IPS DF 6.9 (cell line): ENCODE results near the gene SLC4A7.

Experiments
- DNase-seq: peaks from one replicate; pipeline ENCODE4 v3.0.0-alpha.2; 2013; ENCODE audit warnings: low read depth, low spot score
- H3K27ac ChIP-seq: one replicate; pipeline ENCODE4 v1.5.1; 2013; ENCODE audit warnings: low read length, control low read depth
- H3K27me3 ChIP-seq: 2 replicates; pipeline ENCODE4 v1.6.1; 2013; ENCODE audit warnings: mild to moderate bottlenecking, low read length; ENCODE audit not compliant: control insufficient read depth, insufficient read depth
- H3K36me3 ChIP-seq: 2 replicates; pipeline ENCODE4 v1.6.1; 2013; ENCODE audit warnings: low read length; ENCODE audit not compliant: control insufficient read depth, insufficient read depth
- H3K4me1 ChIP-seq: 2 replicates; pipeline ENCODE4 v1.6.1; 2013; ENCODE audit warnings: low read length; ENCODE audit not compliant: control insufficient read depth, insufficient read depth
- H3K4me3 ChIP-seq: 2 replicates; pipeline ENCODE4 v1.5.1; 2013; ENCODE audit warnings: mild to moderate bottlenecking, low read length
- H3K9me3 ChIP-seq: 2 replicates; pipeline ENCODE4 v1.6.1; 2013; ENCODE audit warnings: low read length, inconsistent platforms; ENCODE audit not compliant: control insufficient read depth, insufficient read depth
- WGBS: extraction: QIAGEN DNeasy Blood & Tissue Kit; methylation state at CpG from one replicate; pipeline ENCODE4 v1.1.7; 2013; ENCODE audit warnings: mixed read lengths, missing lambda C conversion rate; ENCODE audit not compliant: insufficient read length, insufficient coverage; 5-methylcytosine and 5-hydroxymethylcytosine counted together

SLC4A7 gene

GRCh38 chr3:27509376-27509775 lies 25.2 kb upstream of the SLC4A7 start:
- H3K9me3 ChIP-seq, result no peaks in the 10 kb centered on the region
- H3K4me1 ChIP-seq, result no peaks in the 10 kb centered on the region
- no peak overlapping the region for H3K4me3 ChIP-seq
- no peak overlapping the region for H3K27ac ChIP-seq
- no peak for DNase-seq
- no peaks in the 10 kb centered on the region for H3K27me3 ChIP-seq
- WGBS, result no CpG with 5 or more reads among the region's 2 CpGs
- no peaks in the 10 kb centered on the region for H3K36me3 ChIP-seq

- no CpG with 5 or more reads among the region's 2 CpGs for WGBS
- H3K4me3 ChIP-seq, result no peak overlapping the region
- H3K27ac ChIP-seq, result no peak overlapping the region
- H3K4me1 ChIP-seq, result no peaks in the 10 kb centered on the region
- no peaks in the 10 kb centered on the region for H3K36me3 ChIP-seq
- no peak for DNase-seq
- no peaks in the 10 kb centered on the region for H3K27me3 ChIP-seq
- H3K9me3 ChIP-seq, result no peaks in the 10 kb centered on the region
These were observed 24.2 kb upstream of the SLC4A7 start for GRCh38 chr3:27508424-27508823.

DNA sequence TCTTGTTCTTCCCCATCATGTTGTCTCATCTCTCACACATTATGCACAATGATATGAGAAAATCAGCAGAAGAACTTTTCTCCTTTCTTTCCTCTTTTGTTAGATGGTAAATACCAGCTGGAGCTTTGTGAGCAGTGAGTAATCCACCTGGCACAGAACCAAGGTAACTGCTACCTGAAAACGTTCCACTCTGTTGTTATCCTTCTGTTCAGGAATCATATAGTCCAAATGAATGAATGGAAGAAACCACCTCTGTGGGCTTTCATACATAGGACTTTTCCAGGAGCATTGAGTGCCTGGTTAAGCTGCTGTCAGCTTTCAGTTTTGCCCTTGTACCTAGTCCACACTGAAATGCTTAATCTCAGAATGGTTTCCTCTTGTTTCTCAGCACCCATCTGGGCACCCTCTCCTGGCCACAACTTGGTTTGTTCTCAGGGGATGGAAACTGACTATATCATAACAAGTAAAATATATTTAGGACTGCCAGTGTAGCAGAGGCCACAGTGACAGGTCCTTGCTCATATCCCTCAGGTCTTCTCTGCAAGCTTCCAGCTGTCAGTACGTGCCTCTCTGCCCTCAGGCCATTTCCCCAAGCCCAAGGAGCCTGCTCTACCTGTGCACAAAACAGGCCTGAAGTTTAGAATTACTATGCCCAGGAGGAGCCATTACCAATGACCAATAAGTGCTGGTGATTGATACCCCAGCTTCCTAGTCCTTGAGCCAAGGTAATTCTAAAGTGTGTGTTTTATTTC lies 23.5 kb upstream of the SLC4A7 start:
- WGBS, result no CpG with 5 or more reads among the region's 2 CpGs
- Histone ChIP-seq H3K4me3 (no peak overlapping the region), H3K36me3 (no peaks in the 10 kb centered on the region), H3K4me1 (no peaks in the 10 kb centered on the region), H3K27ac (no peak overlapping the region), H3K27me3 (no peaks in the 10 kb centered on the region), H3K9me3 (no peaks in the 10 kb centered on the region)
- DNase-seq, result no peak

DNA sequence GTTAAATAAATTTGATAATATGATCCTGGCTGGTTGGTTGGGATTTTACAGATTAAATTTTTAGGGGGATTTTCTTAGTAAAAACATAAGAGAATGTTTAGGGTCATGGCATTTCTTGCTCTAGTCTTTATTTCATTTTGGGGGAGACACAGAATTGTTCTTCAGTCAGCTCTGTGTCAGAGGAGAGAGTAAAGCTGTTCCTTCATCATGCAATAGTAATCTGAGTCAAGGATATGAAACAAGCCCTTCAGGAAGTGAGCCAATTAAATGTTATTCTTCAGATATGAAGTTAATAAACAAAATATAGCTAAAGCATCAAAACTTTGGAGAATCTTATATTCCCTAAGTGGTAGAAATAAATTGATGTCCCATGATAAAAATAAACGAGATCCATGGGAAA lies 22.9 kb upstream of the SLC4A7 start:
- Histone ChIP-seq H3K27me3 (no peaks in the 10 kb centered on the region), H3K4me3 (no peak overlapping the region), H3K36me3 (no peaks in the 10 kb centered on the region), H3K27ac (no peak overlapping the region), H3K4me1 (no peaks in the 10 kb centered on the region), H3K9me3 (no peaks in the 10 kb centered on the region)
- no peak for DNase-seq
- no CpG with 5 or more reads among the region's 1 CpG for WGBS

DNA sequence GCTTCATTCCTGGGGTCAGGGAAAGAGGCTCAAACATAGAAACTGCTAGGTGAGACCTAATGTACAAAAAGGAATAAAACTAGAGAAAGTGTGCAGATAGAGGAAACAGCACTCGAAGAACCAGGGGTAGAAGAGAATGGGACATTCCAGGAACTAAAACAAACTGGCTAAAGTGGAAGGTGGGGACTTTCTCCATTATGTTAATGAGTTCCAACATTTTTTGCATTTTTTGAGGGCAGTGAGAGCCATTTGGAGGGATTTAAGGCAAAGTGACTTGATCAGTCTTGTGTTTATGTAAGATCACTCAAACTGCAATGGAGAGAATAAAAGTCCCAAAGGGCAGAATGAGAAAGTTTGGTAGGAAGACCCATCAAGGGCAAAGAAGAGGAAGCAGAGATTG lies 20.6 kb upstream of the SLC4A7 start:
- H3K27me3 ChIP-seq, result no peaks in the 10 kb centered on the region
- no peak overlapping the region for H3K4me3 ChIP-seq
- no peaks in the 10 kb centered on the region for H3K36me3 ChIP-seq
- H3K9me3 ChIP-seq, result no peaks in the 10 kb centered on the region
- DNase-seq, result no peak
- no peak overlapping the region for H3K27ac ChIP-seq
- WGBS, result no CpG with 5 or more reads among the region's 1 CpG
- no peaks in the 10 kb centered on the region for H3K4me1 ChIP-seq

DNA sequence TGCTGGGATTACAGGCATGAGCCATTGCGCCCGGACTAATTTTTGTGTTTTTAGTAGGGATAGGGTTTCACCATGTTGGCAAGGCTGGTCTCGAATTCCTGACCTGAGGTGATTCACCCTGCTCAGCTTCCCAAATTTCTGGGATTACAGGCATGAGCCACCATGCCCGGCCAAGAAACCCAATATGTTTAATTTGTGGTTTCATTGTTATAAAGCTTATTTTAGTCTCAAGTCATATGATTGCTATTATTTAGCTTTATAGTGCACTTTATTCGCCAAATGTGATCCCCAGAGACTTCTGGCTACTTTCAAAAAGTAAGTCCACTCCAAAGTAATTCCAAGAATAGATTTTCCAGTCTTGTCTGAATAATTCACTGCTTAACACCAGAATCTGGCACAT lies 19.3 kb upstream of the SLC4A7 start:
- no peak for DNase-seq
- no peaks in the 10 kb centered on the region for H3K36me3 ChIP-seq
- WGBS, result no CpG with 5 or more reads among the region's 5 CpGs
- H3K27me3 ChIP-seq, result no peaks in the 10 kb centered on the region
- H3K9me3 ChIP-seq, result no peaks in the 10 kb centered on the region
- no peak overlapping the region for H3K27ac ChIP-seq
- no peaks in the 10 kb centered on the region for H3K4me1 ChIP-seq
- H3K4me3 ChIP-seq, result no peak overlapping the region

DNA sequence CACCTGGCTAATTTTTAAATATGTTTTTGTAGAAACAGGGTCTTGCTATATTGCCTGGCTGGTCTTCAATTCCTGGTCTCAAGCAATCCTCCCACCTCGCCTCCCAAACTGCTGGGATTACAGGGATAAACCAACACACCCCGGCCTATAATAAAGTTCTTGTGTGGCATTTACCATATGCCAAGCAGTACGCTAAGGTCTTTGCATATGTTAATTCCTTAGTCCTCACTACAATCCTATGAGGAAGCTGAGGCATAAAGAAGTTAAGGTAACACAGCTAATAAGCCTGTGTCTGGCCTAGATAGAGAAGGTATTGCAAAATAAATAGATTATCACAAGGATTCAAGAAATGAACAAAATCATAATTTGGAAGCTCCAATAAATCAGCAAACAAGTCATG lies 17.6 kb upstream of the SLC4A7 start:
- DNase-seq, result no peak
- WGBS, result no CpG with 5 or more reads among the region's 3 CpGs
- no peaks in the 10 kb centered on the region for H3K27me3 ChIP-seq
- no peaks in the 10 kb centered on the region for H3K9me3 ChIP-seq
- H3K27ac ChIP-seq, result no peak overlapping the region
- H3K36me3 ChIP-seq, result no peaks in the 10 kb centered on the region
- H3K4me1 ChIP-seq, result no peaks in the 10 kb centered on the region
- no peak overlapping the region for H3K4me3 ChIP-seq

DNA sequence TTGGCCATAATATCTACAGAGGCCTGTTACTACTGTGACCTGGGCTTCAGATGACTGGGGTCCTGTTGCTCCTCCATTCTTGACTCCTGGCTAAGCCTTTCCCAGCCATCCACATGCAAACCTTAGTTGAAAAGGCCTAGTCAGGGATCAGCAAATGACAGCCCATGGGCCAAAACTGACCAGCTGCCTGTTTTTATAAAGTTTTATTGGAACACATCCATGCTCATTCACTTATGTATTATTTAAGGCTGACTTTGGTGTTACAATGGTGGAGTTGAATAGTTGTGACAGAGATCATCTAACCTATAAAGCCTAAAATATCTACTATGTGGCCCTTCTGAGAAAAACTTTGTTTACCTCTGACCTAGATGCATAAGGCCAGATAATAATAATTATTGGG lies 16.8 kb upstream of the SLC4A7 start:
- Histone ChIP-seq H3K4me3 (no peak overlapping the region), H3K36me3 (no peaks in the 10 kb centered on the region), H3K27me3 (no peaks in the 10 kb centered on the region), H3K27ac (no peak overlapping the region), H3K9me3 (no peaks in the 10 kb centered on the region), H3K4me1 (no peaks in the 10 kb centered on the region)
- DNase-seq, result no peak

- no CpG with 5 or more reads among the region's 1 CpG for WGBS
- no peak overlapping the region for H3K4me3 ChIP-seq
- no peak overlapping the region for H3K27ac ChIP-seq
- H3K27me3 ChIP-seq, result no peaks in the 10 kb centered on the region
- no peaks in the 10 kb centered on the region for H3K36me3 ChIP-seq
- no peaks in the 10 kb centered on the region for H3K9me3 ChIP-seq
- H3K4me1 ChIP-seq, result no peaks in the 10 kb centered on the region
- no peak for DNase-seq
These were observed 15.9 kb upstream of the SLC4A7 start for GRCh38 chr3:27500035-27500434.

DNA sequence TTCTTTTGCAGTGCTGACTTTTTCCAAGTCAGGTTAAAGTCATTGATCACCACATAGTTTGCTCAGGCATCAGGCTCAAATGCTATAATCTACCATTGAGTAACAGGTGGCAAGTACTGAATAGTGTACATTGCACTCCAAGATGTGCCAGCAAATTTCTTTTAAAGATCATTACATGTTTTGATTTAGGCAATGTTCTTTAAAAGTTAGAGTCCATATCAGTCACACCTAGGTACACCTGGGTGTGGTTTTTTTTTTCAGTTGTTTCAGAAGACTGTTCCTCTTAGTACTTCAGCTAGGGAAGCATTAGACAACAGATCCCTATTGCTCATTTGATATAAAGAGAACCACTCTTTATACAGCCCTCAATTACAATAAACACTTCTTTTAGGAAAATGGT lies 10.6 kb upstream of the SLC4A7 start:
- Histone ChIP-seq H3K4me1 (no peaks in the 10 kb centered on the region), H3K9me3 (no peaks in the 10 kb centered on the region), H3K27me3 (no peaks in the 10 kb centered on the region), H3K4me3 (no peak overlapping the region), H3K27ac (no peak overlapping the region), H3K36me3 (no peaks in the 10 kb centered on the region)
- no peak for DNase-seq

GRCh38 chr3:27488821-27489220 lies 4.6 kb upstream of the SLC4A7 start:
- no peaks in the 10 kb centered on the region for H3K27me3 ChIP-seq
- no peak overlapping the region for H3K27ac ChIP-seq
- DNase-seq, result no peak
- H3K4me1 ChIP-seq, result 0 out of 2 replicates have a peak, but pooled peaks cover 1% of the 10 kb centered on the region
- H3K9me3 ChIP-seq, result no peaks in the 10 kb centered on the region
- no peak overlapping the region for H3K4me3 ChIP-seq
- no CpG with 5 or more reads among the region's 2 CpGs for WGBS
- H3K36me3 ChIP-seq, result no peaks in the 10 kb centered on the region
